Activated CD4-positive, alpha-beta T cell treated with anti-CD3 and anti-CD28 coated beads, Interleukin-2, amount 50 U/mL, for 24 hours (primary cell): ENCODE results near the gene SCUBE3.

ENCODE experiments used
- DNase-seq, 2 donors: peaks; one replicate each; pipeline ENCODE4 v3.0.0-alpha.2; 2020; ENCODE audit warnings: low read depth in 1 of 2, low spot score in 1 of 2

Gene SCUBE3

DNA sequence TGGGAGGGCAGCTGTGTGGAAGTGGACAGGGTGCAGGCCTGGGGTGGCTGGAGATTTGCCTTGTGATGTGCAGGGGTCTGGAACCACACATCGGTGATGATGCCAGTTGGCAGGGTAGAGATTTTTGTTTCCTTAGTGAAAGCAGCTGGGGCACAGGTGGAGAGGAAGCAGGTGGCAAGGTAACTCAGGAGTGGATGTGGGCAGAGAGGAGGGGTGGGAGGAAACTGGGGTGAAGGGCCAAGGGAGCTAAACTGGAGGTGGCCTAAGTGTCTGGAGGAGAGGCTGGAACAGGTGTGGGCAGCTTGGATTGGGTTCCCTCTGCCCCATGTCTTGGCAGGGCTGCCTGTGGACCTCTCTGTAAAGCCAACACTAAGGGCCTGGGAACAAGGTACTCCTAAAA, 4.7 kb upstream of the SCUBE3 start:
- no peak for DNase-seq

DNA sequence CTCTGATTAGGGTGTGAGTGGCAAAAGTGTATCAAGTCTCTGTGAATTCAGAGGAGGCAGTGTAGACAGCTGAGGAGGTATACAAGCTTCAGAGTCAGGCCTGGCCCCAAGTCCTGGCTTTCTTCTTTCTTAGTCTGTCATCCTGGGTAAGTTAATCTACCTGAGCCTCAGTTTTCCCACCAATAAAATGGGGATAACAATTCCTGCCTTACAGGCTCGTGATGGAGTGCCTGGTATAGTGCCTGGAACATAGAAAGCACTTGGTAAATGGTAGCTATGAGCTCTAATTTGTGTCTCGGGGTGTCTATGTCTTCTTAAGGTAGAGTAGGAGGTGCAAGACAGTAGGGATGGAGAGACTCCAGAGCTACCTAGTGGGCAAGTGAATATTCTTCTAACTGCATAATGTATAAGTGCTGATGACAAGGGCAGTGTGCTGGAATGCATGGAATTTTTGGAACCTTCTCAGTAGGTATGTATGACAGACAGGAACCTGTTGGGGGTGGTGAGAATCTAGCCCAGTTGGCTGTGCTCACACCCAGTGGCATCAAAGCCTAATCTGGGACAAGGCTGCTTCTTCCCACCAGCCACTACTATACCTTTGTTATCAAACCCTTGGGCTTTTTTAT, 4.0 kb upstream of the SCUBE3 start:
- DNase-seq = no peak

DNA sequence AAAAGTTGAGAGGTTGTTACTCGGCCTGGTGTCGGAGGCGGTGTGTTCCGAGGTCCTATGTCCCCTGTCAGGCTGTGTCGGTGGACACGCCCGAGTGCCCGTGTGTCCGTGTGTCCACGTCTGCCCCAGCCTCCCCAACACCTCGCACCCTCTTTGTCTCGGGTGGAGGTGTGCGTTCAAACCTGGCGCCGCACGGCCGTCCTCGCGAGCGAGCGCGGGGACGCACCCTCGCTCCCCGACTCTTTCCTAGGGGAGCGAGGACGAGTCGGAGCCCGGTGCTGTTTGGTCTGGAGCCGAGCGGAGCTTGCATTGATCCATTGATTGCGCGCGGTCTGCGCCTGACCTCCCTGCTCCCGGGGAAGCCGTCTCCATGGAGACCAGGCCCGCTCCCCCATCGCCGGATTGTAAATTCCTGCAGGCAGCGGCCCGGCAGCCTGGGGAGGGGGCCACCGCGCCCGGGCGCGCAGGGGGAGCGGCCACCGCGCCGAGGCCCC, 411 bp upstream of the SCUBE3 start:
- DNase-seq = no peak

DNA sequence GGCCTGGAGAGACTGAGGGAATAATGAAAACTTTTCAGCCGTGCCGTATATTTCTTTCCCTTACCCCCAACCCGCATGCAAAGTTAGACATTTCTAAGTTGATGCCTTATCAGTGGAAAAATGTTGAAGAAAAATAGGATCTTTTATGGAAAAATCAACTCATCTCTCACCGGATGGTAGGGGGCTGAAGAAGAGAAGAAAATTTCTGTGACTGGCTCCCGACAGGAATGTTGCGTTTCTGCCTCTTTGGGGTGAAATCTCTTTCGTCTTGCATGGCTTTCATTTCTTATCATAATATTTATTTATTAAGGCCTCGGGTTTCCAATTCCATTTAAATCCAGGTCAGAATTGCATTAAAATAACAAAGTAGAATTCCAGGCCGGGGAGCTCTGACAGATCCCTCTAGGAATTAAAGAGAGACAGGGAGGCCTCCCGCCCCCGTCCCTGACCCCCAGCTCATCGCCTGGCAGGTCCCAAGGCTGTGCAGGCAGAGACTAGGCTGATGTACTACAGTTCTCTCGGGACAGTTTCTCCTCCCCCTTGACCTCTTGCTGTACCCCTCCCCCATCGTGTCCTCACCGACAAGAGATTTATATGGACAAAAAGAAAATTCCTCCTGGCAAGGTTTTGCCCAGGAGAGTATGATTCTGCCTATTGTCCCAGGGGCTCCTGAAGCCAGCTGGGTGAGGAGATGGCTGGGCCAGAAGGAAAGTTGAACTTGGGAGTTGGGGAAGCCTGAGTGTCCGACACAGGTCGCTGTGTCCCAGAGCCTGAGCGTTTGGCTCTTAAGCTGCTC, 1.3 kb downstream of the SCUBE3 start:
- DNase-seq = no peak

DNA sequence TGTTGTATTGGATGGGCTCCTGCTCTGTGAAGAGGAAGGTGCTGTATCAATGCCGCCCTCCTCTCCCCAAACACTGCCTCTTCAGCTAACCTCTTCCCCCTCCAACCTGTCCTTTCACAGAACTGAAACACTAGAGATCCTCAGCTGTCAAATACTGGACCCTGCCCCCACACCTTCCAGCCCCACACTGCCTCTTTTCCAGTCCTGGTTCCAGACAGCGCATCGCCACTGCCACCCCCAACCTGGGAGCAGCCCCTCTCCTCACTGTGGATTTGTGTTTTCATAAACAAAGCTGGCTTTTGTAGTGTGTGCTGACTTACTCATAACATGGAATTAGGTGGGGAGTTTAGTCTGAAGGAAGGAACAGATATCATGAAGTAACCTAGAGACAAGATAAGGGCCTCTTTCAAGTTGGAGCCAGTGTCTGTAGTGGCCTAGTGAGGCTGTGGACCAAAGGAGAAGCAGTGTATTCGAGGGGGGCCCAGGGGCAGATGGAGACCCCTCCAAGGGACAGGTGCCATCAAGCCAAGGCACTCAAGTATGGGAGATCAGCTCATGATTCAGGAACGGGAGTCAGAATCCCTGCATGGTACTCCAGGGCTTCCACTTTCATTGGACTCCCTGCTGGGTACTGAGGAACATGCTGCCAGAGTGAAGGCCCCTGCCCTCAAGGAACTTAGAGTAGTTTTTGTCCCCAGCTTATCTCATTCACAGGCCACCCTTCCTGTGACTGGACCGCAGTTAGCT, 2.1 kb downstream of the SCUBE3 start:
- no peak for DNase-seq

DNA sequence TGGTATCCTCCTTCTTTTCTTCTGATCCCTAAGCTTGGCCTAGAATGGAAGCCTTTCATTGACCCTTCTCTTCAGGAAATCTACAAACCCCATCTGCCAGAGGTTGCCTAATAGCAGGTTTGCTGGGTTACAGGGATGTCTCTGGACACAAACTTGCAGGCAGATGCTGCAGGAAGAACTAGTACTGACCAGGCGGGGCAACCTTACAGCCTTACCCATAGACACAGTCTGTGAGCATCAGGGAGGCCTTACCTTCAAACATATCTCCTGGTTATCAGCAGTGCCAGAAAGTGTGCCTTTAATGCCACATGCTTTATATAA, 2.6 kb downstream of the SCUBE3 start:
- DNase-seq = no peak

DNA sequence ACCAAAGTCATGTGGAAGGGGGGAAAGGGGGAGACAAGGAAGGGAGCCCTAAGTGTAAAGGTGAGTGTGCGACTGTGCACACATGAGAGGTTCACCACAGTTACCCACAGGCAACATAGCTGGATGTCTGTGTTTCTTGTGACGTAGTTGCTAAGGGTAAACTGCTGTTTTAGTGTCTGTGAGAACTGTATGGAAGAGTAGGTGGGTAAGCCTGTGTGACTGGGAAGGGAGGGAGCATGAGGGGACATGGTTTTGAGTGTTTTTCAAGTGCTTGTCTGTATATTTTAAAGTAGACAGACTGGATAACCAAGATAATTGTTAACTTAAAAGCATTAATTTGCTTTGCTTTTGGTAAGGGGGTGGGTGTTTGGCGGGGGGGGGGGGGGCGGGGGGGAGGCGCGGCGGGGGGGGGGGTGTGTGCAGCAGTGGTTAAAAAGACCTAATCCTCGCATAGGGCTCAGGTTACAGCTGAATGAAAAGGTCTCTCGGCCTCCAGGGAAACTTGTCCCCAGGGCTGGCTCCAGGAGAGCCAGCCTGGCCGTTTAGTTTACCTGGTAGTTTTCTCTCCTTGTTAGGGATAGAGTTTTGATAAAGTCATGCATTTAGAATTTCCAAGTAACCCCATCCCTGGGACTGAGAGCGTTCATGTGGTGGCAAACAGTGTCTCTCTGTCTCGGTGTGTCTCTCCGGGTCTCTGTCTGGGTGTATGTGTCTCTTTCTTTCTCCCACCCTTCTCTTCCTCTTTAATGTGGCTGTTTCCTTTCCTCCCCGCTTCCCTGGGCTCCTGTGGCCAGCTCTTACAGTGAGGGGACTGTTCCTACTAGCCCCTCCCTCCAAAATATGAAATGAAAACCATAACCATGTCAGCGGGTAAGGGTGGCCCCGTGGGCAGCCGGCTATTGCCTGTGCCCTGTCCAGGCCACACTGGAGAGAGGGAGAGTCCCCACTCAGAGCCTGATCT, 3.4 kb downstream of the SCUBE3 start:
- no peak for DNase-seq

DNA sequence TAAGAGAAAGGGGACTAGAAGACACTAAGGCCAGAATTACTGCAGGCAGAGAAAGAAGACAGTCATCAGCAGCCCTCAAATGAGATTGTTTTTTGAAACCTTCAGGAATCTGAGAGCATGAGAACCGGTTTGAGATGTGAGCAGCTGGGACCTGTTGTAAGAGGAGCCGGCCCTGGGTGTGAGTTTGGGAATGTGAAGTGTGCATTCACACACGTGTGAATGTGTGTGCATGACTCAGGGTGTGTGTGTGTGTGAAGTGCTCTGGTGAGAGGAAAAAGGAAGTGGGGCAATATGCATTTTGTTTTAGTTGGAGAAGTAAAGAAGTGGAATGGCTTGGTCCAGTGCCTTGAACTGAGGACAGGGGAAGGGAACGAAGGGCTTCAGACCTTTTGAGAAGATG, 4.3 kb downstream of the SCUBE3 start:
- no peak for DNase-seq

DNA sequence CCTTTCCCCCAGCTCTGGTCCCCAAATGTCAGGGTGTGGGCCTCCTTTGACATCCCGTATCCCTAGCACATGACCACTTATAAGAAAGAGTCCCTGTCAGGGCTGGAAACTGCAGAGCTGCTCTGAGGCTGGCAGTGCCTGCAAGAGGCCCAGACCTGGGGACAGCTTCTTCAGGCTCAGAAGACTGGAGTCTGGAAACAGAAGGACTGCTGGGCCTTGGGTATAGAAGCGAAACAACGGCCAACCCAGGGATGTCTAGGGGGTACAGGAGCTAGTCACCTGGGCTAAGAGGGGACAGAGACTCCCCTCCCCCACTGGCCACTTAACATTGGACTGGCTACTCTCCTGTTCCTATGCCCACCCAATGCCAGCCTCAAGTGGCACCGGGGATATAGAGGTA, 4.7 kb downstream of the SCUBE3 start:
- no peak for DNase-seq

DNA sequence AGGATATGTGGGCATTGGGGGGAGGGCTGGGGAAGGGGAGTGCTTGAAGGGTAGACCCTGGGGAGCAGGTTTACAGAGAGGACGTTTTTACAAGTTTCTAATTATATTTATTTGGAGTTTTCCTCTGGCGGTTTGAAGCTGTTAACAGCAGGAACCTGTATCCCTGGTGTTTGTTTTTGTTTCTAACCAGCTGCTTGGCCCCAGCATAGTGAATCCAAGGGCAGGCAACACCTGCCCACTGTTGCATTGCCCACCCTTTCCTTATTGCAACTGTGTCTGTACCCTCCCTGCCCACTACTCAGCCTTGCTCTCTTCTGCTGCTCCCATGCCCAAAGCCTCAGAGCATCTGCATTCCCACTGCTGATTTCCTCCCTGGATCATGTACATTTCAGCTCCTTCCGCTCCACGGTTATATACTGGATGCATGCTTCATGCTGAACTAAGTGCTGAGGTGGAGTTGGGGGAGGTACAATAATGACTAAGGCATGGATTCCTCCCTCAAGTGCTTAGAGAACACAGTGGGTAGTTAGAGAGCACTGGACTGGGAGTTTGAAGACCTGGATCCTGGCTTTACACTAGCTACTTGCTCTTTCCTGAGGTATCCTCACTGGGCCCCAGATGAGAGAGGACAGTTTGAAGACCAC, 6.0 kb downstream of the SCUBE3 start:
- no peak for DNase-seq

DNA sequence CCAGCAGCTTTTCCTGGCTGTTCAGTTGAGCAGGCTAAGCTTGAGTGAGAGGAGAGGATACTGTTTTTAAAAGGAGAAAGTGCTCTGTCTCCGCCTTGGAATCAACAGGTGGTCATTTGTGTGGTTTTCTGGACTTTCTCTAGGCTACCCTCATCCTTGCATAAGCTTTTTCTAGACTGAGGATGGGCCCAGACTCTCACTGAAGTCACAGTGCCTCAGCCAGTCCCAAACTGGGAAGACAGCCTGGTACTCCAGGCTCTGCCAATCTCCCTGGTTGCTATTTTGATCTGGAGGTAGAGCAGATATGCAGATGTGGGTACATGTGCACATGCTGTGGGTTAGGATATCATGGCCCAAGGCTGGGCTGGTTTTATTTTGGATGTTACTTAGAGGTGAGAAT, 7.0 kb downstream of the SCUBE3 start:
- DNase-seq = no peak

DNA sequence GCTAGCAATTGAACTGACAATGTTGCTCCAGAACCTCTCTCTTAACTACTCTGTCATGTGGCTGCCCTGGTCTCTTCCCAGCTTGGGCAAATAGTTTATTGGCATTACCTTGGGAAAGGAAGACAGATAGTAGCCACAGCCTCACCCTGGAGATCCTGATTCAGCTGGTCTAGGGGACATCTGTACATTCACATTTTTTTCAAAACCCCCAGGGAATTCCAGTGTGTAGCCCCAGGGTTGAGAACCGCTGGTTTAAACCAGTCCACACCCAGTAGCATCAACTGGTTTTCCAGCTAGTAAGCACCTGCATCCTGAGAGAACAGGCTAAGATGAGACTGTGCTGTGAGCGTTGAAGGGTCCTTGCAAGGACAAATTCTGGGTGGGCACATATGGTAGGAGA, 9.6 kb downstream of the SCUBE3 start:
- DNase-seq = no peak

DNA sequence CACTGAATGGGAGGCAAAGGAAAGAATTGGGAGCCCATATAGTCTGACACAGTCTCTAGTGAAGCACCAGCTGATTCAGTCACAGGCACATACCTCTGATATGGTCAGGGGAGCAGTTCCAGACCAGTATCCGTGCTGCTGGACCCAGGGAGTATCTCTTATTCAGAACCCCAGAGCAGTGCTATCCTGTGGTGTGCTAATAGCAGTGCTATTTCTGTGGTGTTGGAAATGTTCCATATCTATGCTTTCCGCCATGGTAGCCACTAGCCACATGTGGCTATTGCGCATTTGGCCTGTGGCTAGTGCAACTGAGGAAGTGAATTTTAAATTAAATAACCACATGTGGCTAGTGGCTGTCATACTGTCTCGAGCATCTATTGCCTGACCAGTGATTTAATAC, 11.0 kb downstream of the SCUBE3 start:
- DNase-seq = no peak

DNA sequence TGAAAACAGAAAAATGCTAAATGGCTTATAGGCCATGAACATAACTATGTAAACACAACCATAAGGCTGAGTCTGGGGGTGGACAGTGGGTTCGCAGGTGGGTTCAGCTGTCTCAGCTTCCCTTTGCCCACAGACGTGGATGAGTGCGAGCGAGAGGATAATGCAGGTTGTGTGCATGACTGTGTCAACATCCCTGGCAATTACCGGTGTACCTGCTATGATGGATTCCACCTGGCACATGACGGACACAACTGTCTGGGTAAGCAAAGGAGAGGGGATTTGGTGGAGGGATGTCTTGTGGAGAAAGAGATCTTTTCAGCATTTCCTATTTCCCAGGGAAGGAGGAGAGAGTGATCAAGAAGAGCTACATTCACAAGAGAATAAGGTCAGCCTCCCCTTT, 14.7 kb downstream of the SCUBE3 start:
- no peak for DNase-seq

DNA sequence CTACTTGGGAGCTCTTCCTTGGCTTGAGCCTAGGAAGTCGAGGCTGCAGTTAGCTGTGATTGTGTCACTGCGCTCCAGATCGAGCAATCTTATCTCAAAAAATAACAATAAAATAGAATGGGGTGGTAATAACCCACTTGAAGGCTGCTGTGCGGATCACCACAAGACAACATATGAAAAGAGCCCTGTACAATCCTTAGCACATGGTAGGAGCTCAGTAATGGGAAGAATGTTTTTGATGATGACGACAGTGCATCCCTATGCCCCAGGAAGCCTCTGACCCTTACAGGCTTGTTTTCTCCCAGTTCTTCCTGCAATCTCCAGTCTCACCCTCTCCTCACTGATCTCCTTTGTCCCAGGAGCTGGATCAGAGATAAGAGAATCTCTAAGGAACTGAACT, 15.5 kb downstream of the SCUBE3 start:
- DNase-seq = no peak

DNA sequence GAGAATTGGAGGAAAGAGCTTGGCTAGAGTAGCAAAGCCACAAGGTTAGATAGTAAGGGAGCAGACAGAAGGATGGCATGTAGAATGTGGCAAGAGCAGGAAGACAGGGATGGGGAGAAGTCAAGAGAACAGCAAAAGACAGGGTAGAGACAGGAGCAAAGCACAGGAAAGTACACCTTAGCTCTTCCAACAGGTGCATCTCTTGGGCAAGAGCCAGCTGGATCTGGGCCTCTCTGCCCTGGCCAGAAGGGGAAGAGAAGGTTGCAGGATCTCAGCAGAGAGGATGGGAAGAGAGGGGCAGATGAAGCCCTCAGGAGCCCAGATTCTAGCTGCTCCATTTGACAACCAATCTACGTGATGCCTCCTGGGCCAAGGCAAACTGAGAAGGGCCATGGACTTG, 16.7 kb downstream of the SCUBE3 start:
- DNase-seq = no peak

DNA sequence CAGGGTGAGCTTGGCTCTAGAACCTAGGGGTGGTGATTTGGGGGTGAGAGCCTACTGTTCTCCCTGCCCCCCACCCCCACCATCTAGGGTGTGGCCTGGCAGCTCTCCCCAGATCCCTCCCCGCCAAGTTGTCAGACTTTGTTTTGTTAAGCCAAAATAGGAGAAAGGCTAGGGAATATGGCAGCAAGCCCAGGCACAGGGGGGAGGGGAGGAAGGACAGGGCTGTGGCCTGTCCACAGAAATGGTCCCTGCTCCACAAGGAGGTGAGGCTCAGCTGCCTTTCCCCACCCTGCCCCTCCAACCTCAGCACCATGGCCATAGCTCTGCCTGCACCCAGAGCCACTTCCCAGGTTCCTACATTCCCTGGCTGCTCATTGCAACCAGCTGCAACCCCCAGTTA, 17.2 kb downstream of the SCUBE3 start:
- no peak for DNase-seq

DNA sequence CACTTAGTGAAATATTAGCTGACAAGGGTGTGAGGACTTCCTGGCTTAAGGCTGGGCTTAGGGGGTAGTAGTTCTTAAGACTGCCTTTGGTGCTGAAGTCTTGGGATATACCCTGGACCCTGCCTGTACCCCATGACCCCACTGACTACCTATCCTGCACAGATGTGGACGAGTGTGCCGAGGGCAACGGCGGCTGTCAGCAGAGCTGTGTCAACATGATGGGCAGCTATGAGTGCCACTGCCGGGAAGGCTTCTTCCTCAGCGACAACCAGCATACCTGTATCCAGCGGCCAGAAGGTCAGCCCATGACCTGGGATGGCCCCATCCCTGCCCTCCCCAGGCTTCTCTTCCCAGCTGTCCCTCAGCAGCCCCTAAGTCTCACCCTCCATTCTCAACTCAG, 17.8 kb downstream of the SCUBE3 start:
- DNase-seq = no peak

DNA sequence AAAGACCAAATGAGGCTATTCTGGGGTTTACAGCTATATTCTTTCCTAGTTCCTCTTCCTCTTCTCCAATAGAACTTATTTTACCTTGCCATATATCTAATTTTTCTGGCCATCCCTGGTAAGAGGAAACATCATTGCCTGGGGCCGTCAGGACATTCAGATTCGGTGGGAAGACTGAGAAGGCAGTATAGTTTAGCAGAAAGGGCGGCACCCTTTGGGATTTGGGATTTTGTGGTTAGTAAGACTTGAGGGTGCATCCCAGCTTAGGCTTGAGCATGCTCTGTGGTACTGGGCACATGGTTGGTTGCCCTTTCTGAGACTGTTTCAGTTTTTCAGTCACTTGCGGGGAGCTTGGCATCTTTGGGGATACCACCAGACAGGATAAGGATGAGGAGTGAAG, 21.1 kb downstream of the SCUBE3 start:
- DNase-seq = no peak

DNA sequence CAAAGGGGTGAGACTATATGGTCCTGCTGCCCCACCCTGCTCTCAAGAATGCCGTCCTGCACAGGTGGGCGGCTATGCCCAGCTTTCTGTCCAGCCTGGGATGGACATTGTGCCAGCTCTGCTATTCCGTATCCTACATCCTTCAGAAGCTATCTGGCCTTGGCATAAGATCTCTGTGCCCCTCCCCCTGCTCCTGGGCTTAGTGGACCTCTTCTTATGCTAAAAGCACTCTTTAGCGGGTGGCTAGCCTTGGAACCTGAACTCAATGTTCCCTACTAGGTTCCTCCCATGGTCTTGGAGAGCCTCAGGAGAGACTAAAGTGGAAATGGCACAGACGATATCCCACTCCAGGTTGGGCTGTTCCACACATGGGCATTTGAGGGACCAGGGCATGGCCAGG, 22.5 kb downstream of the SCUBE3 start:
- DNase-seq = no peak

DNA sequence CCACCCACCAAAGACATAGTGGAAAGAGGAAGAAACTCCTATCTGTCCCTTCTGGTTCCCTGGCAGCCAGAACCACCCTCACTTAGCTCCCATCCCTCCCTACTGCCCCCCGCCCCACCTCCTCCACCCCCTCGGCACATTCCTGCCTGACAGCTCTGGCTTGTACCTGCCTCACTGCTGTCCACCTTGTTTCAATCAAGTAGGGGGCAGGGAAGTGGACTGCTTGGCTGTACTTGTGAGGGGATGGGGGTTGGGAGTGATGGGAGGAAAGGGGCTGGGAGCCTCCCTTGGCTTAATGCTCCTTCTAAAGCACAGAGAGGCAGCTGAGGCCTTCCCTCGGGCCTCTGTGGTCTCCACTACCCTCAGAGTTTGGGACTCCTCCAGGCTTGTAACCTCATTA, 23.7 kb downstream of the SCUBE3 start:
- DNase-seq = no peak
